ENCODE measurements around the gene CCDC178. TPM values are rescaled to one million over a fixed set of nuclear protein-coding genes. Genes with fewer than 3 reads are reported as not detected.
"Not testable (repeated sequence)": the region's sequence is repeated elsewhere in the genome, so short reads cannot be mapped to it uniquely, and the experiment has no call there.

CCDC178 gene
- total and polyA plus RNA-seq, 12 donors, result 0.13 to 6.5 (median 0.87) TPM; not detected in 5

DNA sequence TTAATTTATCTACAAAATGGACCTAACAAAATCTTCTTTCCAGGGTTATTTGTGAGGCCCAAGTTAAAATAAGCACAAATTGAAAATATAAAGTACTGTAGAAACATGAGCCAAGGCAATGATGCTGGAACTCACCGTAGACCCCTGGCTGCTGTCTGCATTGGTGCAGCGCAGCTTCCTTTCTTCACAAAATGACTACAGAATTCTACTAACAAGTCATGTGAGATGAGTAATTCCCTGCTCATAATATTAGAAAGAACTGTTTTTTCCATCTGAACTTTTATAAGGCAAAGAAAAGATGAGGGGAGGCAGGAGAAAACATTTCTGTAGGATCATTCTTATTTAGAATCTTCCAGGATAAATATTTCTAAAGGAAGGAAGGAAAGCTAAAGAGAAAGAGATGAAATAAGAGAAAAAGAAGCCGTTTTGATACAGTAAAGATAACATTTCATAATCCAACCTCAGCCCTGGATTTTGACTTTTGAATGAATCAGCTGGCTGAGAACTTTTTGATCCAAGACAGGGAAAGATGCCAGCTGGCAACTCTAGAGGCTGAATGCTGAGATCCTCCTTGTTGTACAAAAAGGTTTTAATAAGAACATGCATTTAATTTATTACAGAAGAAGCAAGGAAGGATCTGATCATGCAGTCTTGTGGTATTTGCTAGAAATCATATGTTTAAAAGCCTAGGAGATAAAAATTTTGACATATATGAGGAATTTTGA lies 483.8 kb downstream of the CCDC178 start:
- Histone ChIP-seq H3K4me3 (no peak overlapping the region), H3K27ac (no peak overlapping the region), H3K4me1 (replicated peaks in 1 of 2) (no peaks in the 10 kb centered on the region), H3K27me3 (no peaks in the 10 kb centered on the region), H3K9me3 (replicated peaks in 1 of 3) (no peaks in the 10 kb centered on the region), H3K36me3 (replicated peaks in 1 of 2) (no peaks in the 10 kb centered on the region)
- WGBS, 4 donors, result 13 to 33% (median 25%) methylated on average over 3 of the region's 3 CpGs
- no peak for TF ChIP-seq POLR2A (IDR thresholded peaks at IDR 0.05)
- TF ChIP-seq, protein P1, sequence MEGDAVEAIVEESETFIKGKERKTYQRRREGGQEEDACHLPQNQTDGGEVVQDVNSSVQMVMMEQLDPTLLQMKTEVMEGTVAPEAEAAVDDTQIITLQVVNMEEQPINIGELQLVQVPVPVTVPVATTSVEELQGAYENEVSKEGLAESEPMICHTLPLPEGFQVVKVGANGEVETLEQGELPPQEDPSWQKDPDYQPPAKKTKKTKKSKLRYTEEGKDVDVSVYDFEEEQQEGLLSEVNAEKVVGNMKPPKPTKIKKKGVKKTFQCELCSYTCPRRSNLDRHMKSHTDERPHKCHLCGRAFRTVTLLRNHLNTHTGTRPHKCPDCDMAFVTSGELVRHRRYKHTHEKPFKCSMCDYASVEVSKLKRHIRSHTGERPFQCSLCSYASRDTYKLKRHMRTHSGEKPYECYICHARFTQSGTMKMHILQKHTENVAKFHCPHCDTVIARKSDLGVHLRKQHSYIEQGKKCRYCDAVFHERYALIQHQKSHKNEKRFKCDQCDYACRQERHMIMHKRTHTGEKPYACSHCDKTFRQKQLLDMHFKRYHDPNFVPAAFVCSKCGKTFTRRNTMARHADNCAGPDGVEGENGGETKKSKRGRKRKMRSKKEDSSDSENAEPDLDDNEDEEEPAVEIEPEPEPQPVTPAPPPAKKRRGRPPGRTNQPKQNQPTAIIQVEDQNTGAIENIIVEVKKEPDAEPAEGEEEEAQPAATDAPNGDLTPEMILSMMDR (IDR thresholded peaks at IDR 0.05), result peak in 2 of 6 experiments; percentile 7 to 13
- DNase-seq, result peak; percentile 45 to 67 (median 53)
- intact Hi-C loops (cut with DNase I), result no loop called here

DNA sequence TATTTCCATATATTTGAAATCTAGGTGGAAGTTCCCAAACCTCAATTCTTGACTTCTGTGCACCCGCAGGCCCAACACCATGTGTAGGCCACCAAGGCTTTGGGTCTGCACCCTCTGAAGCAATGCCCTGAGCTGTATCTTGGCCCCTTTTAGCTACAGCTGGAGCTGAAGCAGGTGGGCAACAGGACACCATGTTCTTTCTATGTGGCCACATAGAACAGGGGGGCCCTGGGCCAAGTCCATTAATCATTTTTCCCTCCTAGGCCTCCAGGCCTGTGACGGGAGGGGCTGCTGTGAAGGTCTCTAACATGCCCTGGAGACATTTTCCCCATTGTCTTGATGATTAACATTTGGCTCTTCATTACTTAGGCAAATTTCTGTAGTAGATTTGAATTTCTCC lies 488.2 kb downstream of the CCDC178 start:
- 71 to 87% (median 84%) methylated on average over 2 of the region's 2 CpGs for WGBS, 4 donors
- H3K4me1 ChIP-seq (replicated peaks in 1 of 2); H3K27ac ChIP-seq; H3K9me3 ChIP-seq (replicated peaks in 1 of 3); H3K36me3 ChIP-seq (replicated peaks in 1 of 2); H3K4me3 ChIP-seq; DNase-seq; H3K27me3 ChIP-seq; intact Hi-C loops (cut with DNase I): not testable (repeated sequence)

DNA sequence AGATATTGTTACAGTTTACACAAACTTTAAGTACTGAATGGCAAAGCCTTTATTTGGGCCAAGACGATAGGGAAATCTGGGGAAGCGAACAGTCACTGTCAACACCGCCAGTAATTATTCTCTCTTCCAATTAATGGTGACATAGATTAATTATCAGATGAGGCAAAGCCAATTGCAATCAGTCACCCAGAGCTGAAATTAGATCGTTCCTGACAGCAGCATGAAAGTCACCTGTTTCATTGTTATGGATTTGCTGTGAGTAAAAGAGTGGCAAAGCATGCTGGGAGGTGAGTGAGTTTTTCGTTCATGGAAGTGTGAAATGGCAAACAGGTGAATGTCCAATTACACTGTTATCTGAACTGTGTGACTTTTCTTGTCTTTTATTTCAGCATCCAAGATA lies 502.9 kb downstream of the CCDC178 start:
- no peaks in the 10 kb centered on the region for H3K36me3 ChIP-seq (replicated peaks in 1 of 2)
- no peaks in the 10 kb centered on the region for H3K9me3 ChIP-seq (replicated peaks in 1 of 3)
- no peak overlapping the region for H3K4me3 ChIP-seq
- WGBS, 4 donors, result 59 to 61% (median 60%) methylated on average over 5 of the region's 5 CpGs
- TF ChIP-seq, protein P1 (IDR thresholded peaks at IDR 0.05), result no peak
- TF ChIP-seq POLR2A (IDR thresholded peaks at IDR 0.05), result no peak
- DNase-seq, result no peak
- H3K27me3 ChIP-seq, result no peaks in the 10 kb centered on the region
- intact Hi-C loops (cut with DNase I), result loop anchor here in 1 of 2 donors (10.0 kb wide), 1 partner anchor 223 kb away; no protein-coding TSS in a partner anchor
- no peaks in the 10 kb centered on the region for H3K4me1 ChIP-seq (replicated peaks in 1 of 2)
- H3K27ac ChIP-seq, result no peak overlapping the region

DNA sequence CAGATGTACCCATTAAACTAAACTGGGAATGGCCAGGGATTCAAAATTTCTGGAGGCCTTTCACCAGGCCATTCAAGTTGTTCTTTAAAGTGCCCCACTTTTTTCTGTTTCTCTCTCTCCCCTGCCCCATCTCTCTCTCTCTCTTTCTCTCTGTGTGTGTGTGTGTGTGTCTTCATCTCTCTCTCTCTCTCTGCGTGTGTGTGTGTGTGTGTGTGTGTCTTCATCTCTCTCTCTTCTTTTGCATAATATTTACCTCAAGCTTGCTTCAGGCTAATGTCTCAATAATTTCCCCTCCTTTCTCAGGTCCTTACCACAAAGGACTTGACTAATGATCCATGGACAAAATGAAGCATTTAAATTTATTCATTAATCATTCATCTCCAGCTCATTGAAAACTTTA lies 503.5 kb downstream of the CCDC178 start:
- intact Hi-C loops (cut with DNase I), result loop anchor here in 1 of 2 donors (10.0 kb wide), 1 partner anchor 222 kb away; no protein-coding TSS in a partner anchor
- Histone ChIP-seq H3K4me3 (no peak overlapping the region), H3K27ac (no peak overlapping the region), H3K4me1 (replicated peaks in 1 of 2) (no peaks in the 10 kb centered on the region), H3K36me3 (replicated peaks in 1 of 2) (no peaks in the 10 kb centered on the region), H3K27me3 (no peaks in the 10 kb centered on the region), H3K9me3 (replicated peaks in 1 of 3) (no peaks in the 10 kb centered on the region)
- TF ChIP-seq, protein P1 (IDR thresholded peaks at IDR 0.05), result no peak
- TF ChIP-seq POLR2A (IDR thresholded peaks at IDR 0.05), result no peak
- DNase-seq, result no peak
- 22 to 85% (median 49%) methylated on average over 1 of the region's 1 CpG for WGBS, 4 donors

DNA sequence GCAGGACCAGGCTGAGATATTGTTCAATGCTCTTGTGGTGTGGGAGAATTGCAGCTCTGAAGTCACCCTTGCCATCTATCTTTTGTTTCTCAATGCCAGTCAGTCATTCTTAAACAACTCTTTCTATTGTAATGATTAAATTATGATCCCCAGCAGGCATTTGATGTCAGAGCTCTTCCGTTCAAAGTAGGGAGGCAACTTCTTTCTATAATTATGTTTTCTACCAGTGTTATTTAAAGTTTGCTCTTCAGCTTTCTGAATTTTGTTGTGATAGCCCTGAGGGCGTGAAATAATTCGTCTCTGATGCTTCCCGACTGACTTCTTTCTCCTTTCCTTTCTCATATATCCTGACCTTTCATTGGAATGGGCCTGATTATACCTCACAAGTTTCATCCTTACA lies 506.3 kb downstream of the CCDC178 start:
- Histone ChIP-seq H3K27me3 (no peaks in the 10 kb centered on the region), H3K4me1 (replicated peaks in 1 of 2) (no peaks in the 10 kb centered on the region), H3K4me3 (no peak overlapping the region), H3K36me3 (replicated peaks in 1 of 2) (no peaks in the 10 kb centered on the region), H3K27ac (no peak overlapping the region), H3K9me3 (replicated peaks in 1 of 3) (no peaks in the 10 kb centered on the region)
- WGBS, 4 donors, result 38 to 54% (median 46%) methylated on average over 4 of the region's 4 CpGs
- TF ChIP-seq POLR2A (IDR thresholded peaks at IDR 0.05), result no peak
- TF ChIP-seq, protein P1 (IDR thresholded peaks at IDR 0.05), result no peak
- DNase-seq, result no peak
- intact Hi-C loops (cut with DNase I), result loop anchor here in 1 of 2 donors (10.0 kb wide), 1 partner anchor 219 kb away; no protein-coding TSS in a partner anchor

Data from adrenal gland (tissue), 12 donors.